ENCODE data around the gene ADCY9.

- TF ChIP-seq, protein P1, sequence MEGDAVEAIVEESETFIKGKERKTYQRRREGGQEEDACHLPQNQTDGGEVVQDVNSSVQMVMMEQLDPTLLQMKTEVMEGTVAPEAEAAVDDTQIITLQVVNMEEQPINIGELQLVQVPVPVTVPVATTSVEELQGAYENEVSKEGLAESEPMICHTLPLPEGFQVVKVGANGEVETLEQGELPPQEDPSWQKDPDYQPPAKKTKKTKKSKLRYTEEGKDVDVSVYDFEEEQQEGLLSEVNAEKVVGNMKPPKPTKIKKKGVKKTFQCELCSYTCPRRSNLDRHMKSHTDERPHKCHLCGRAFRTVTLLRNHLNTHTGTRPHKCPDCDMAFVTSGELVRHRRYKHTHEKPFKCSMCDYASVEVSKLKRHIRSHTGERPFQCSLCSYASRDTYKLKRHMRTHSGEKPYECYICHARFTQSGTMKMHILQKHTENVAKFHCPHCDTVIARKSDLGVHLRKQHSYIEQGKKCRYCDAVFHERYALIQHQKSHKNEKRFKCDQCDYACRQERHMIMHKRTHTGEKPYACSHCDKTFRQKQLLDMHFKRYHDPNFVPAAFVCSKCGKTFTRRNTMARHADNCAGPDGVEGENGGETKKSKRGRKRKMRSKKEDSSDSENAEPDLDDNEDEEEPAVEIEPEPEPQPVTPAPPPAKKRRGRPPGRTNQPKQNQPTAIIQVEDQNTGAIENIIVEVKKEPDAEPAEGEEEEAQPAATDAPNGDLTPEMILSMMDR (optimal IDR thresholded peaks at IDR 0.05 in 1 of 3, IDR thresholded peaks at IDR 0.05 in 1 of 3, conservative IDR thresholded peaks at IDR 0.05 in 1 of 3; ENCODE audit: extremely low read depth in 1 of 3, insufficient read depth in 2 of 3, low read length in 3 of 3): no peak
- no peak for TF ChIP-seq EZH2 (IDR thresholded peaks at IDR 0.05; ENCODE audit: low read length)
Measured at GRCh38 chr16:4115209-4115948, 863 bp downstream of the ADCY9 start.
